Activated T-helper 17 cell treated with anti-CD3 and anti-CD28 coated beads, Interleukin-2, amount 50 U/mL, for 72 hours (primary cell): Measurements from ENCODE around the gene APLP1. TPM values are rescaled to one million over a fixed set of nuclear protein-coding genes. Genes with fewer than 3 reads are reported as not detected.
A peak's percentile ranks its signal among the peaks of the same experiment; 100 is the strongest.
"Not testable (repeated sequence)": the region's sequence is repeated elsewhere in the genome, so short reads cannot be mapped to it uniquely, and the experiment has no call there.

ENCODE experiments used
- ATAC-seq: fragments of 150-1000 bp; cut with Tn5 transposase; replicated peaks from 2 replicates; pipeline ENCODE4 v1.10.0; 2021; ENCODE audit warnings: mild to moderate bottlenecking, moderate library complexity
- H3K27ac Mint-ChIP-seq: one replicate; pipeline ENCODE4 v1.8.0; 2022; ENCODE audit warnings: mixed read lengths
- H3K27me3 Mint-ChIP-seq: one replicate; pipeline ENCODE4 v1.8.0; 2022; ENCODE audit warnings: mixed read lengths
- H3K36me3 Mint-ChIP-seq: one replicate; pipeline ENCODE4 v1.8.0; 2022; ENCODE audit warnings: low read depth, mild to moderate bottlenecking, mixed read lengths
- H3K4me1 Mint-ChIP-seq: one replicate; pipeline ENCODE4 v1.8.0; 2022; ENCODE audit warnings: mixed read lengths
- H3K4me3 Mint-ChIP-seq: one replicate; pipeline ENCODE4 v1.8.0; 2022; ENCODE audit warnings: mild to moderate bottlenecking, mixed read lengths
- H3K9me3 Mint-ChIP-seq: one replicate; pipeline ENCODE4 v1.8.0; 2022; ENCODE audit warnings: mixed read lengths
- total RNA-seq, 2 donors: library from RNA; stranded (reverse); gene quantifications; one replicate each; pipeline ENCODE4 v1.2.3, GENCODE V29; 2022

The APLP1 gene
- total RNA-seq, 2 donors from 2014 or later, result 2.3 to 2.6 TPM

DNA sequence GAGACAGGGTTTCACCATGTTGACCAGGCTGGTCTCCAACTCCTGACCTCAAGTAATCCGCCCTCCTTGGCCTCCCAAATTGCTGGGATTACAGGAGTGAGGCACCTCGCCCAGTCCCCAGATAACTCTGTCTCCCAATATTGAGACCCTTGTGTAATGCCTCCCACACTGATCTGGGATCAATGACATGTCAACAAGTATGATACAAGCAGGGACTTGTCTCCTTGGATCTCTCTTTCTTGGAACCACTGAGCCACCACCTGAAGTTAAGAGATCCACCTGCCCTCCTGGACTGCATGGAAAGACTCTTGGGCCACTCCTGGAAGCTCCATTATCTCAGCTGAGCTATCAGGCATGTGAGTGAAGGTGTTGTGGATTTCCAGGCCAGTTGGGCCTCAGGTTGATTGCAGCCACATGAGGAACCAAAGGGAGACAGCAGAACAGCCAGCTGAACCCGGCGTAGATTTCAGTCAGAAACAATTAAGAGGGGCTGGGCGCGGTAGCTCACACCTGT is 16.9 kb downstream of the APLP1 start:
- H3K27me3 Mint-ChIP-seq, result peaks cover under 1% of the 10 kb centered on the region
- no peak overlapping the region for H3K4me3 Mint-ChIP-seq
- H3K27ac Mint-ChIP-seq, result peak overlapping the region; percentile 41
- H3K4me1 Mint-ChIP-seq, result peaks cover 11% of the 10 kb centered on the region
- H3K9me3 Mint-ChIP-seq, result no peaks in the 10 kb centered on the region
- peaks cover 45% of the 10 kb centered on the region for H3K36me3 Mint-ChIP-seq
- no peak for ATAC-seq

DNA sequence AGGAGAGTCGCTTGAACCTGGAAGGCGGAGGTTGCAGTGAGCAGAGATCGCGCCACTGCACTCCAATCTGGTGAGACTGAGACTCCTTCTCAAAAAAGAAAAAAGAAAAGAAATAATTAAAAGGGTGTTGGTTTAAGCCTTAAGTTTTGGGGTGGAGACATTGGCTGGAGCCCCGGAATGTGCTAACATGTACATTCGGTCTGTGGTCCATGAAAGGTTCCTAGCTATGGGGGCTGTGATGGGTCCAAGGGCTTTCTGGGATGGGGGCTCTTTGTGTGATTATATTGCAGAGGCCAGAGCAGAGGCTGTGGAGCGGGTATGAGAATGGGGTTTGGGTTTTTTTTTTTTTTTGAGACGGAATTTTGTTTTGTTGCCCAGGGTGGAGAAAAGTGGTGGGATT is 17.5 kb downstream of the APLP1 start:
- H3K36me3 Mint-ChIP-seq, result peaks cover 51% of the 10 kb centered on the region
- H3K4me3 Mint-ChIP-seq, result no peak overlapping the region
- ATAC-seq, result no peak
- H3K9me3 Mint-ChIP-seq, result no peaks in the 10 kb centered on the region
- peaks cover 11% of the 10 kb centered on the region for H3K4me1 Mint-ChIP-seq
- H3K27me3 Mint-ChIP-seq, result no peaks in the 10 kb centered on the region
- H3K27ac Mint-ChIP-seq, result peak overlapping the region; percentile 41

DNA sequence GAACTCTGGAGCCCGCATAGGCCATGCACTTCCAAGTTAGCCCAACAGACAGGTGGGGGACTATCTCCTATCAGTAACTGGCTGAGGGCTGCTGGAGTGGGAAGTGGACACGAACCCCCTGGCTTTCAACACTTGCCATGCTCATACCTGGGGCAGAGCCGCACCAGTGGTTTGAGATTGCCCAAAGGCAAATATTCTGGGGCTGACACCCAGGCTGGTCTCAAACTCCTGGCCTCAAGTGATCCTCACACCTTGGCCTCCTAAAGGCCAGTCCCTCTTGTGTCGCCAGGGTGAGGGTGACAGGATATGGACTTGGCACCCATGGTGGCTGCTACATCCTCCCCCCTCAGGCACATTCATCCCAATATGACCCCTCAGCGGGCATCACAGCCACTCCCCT is 18.8 kb downstream of the APLP1 start:
- Mint-ChIP-seq H3K4me3 (no peak overlapping the region), H3K9me3 (no peaks in the 10 kb centered on the region), H3K36me3 (peaks cover 64% of the 10 kb centered on the region), H3K27me3 (no peaks in the 10 kb centered on the region), H3K4me1 (peaks cover 11% of the 10 kb centered on the region), H3K27ac (peak overlapping the region; percentile 54)
- no peak for ATAC-seq

DNA sequence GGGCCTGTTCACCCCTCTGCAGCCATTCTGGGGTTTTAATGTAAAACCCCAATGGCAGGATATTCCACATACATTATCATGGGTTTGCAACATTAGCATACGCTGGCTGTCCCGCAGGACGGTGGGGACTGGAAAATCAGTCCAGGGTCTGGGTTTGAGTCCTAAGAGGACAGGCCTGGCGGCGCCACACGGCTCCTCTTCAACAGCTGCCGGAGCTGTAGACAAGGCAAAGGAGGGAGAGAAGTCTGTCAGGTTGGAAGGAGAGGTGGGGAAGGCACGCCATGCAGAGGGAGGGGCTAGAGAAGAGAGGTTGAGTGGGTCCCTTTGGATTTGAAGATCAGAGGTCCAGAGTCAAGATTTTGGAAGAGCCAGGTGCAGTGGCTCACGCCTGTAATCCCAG is 20.0 kb downstream of the APLP1 start:
- Mint-ChIP-seq H3K4me1 (peaks cover 11% of the 10 kb centered on the region), H3K9me3 (no peaks in the 10 kb centered on the region), H3K27ac (no peak overlapping the region), H3K27me3 (no peaks in the 10 kb centered on the region), H3K4me3 (no peak overlapping the region), H3K36me3 (peaks cover 76% of the 10 kb centered on the region)
- ATAC-seq, result no peak

DNA sequence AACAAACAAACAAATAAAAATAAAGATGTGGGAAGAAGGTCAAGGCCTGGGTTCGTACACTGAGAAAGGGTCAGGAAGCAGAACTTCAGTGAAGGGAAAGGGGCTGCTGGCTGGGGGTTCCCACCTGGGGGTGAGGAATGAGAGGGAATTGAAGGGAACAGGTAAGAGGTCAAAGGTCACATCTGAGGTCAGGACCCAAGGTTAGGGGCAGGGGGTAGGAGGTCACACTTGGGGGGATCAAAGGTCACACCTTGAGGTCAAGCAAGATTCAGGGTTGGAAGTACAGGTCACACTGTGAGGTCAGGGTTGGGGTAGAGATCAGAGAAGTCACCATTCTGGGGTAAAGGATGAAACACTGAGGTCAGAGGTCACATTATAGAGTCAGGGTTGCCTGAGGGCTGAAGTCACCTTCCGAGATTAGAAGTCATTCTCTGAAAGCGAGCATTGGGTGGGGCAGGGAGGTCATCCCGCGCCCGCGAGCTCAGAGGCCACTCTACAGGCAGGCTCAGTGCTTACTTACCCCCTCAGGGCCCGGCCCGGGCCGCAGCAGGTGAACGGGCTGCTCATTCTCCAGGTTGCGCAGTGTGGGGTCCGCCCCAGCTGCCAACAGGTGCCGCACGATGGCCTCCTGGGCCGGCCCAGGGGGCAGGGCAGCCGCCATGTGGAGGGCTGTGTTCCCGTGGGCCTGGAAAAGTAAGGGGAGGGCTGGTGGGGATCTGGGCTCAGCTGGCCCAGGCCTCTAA is 21.2 kb downstream of the APLP1 start:
- H3K9me3 Mint-ChIP-seq, result no peaks in the 10 kb centered on the region
- peaks cover 87% of the 10 kb centered on the region for H3K36me3 Mint-ChIP-seq
- ATAC-seq, result no peak
- no peak overlapping the region for H3K27ac Mint-ChIP-seq
- H3K4me3 Mint-ChIP-seq, result no peak overlapping the region
- peaks cover 11% of the 10 kb centered on the region for H3K4me1 Mint-ChIP-seq
- H3K27me3 Mint-ChIP-seq, result no peaks in the 10 kb centered on the region

DNA sequence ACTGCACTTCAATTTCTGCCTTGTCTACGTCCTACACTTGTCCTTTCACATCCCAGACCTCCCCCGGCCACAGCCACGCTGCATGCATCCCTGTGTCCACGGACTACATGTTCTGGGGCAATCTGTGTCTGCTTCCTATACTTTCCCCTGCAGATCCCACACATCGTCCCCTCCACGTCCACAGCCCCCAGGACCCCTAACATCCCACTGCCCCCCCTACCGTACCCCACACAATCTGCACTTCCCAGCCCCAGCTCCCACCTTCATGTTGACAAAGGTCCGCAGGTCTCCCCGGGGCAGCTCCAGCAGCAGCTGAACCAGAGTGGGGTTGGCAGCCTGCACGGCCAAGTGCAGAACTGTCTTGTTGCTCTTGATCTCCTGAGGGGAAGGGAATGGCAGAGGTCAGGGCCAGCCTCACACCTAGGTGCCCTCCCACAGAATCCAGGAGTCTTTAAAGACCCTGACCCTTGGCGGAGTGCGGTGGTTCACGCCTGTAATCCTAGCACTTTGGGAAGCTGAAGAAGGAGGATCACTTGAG is 21.8 kb downstream of the APLP1 start:
- Mint-ChIP-seq H3K27ac (no peak overlapping the region), H3K9me3 (no peaks in the 10 kb centered on the region), H3K27me3 (no peaks in the 10 kb centered on the region), H3K4me3 (no peak overlapping the region), H3K36me3 (peaks cover 93% of the 10 kb centered on the region), H3K4me1 (peaks cover 11% of the 10 kb centered on the region)
- ATAC-seq, result no peak

DNA sequence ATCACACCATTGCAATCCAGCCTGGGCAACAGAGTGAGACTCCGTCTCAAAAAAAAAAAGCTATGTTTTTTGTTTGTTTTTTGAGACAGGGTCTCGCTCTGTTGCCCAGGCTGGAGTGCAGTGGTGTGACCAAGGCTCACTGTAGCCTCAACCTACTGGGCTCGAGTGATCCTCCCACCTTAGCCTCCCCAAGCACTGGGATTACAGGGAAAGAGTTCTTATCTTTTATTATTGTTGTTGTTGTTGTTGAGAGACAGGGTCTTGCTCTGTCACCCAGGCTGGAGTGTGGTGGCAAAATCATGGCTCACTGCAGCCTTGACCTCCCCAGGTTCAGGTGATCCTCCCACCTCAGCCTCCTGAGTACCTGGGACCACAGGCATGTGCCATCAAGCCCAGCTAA is 23.4 kb downstream of the APLP1 start:
- peaks cover 100% of the 10 kb centered on the region for H3K36me3 Mint-ChIP-seq
- peaks cover 11% of the 10 kb centered on the region for H3K4me1 Mint-ChIP-seq
- not testable (repeated sequence) for H3K27me3 Mint-ChIP-seq, ATAC-seq, H3K9me3 Mint-ChIP-seq, H3K4me3 Mint-ChIP-seq, H3K27ac Mint-ChIP-seq

DNA sequence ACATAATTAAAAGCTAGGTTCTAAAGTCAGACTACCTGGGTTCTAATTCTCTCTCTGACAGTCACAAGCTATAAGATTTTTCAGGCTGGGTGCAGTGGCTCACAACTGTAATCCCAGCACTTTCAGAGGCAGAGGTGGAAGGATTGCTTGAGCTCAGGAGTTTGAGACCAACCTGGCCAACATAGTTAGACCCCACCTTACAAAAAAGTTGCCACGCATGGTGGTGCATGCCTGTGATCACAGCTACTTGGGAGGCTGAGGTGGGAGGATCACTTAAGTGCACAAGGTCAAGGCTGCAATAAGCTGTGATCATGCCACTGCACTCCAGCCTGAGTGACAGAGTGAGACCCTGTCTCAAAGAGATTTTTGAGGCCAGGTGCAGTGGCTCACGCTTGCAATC is 26.0 kb downstream of the APLP1 start:
- Mint-ChIP-seq H3K36me3 (peaks cover 100% of the 10 kb centered on the region), H3K9me3 (no peaks in the 10 kb centered on the region), H3K4me1 (peaks cover 2% of the 10 kb centered on the region), H3K27me3 (no peaks in the 10 kb centered on the region), H3K4me3 (no peak overlapping the region), H3K27ac (no peak overlapping the region)
- no peak for ATAC-seq

DNA sequence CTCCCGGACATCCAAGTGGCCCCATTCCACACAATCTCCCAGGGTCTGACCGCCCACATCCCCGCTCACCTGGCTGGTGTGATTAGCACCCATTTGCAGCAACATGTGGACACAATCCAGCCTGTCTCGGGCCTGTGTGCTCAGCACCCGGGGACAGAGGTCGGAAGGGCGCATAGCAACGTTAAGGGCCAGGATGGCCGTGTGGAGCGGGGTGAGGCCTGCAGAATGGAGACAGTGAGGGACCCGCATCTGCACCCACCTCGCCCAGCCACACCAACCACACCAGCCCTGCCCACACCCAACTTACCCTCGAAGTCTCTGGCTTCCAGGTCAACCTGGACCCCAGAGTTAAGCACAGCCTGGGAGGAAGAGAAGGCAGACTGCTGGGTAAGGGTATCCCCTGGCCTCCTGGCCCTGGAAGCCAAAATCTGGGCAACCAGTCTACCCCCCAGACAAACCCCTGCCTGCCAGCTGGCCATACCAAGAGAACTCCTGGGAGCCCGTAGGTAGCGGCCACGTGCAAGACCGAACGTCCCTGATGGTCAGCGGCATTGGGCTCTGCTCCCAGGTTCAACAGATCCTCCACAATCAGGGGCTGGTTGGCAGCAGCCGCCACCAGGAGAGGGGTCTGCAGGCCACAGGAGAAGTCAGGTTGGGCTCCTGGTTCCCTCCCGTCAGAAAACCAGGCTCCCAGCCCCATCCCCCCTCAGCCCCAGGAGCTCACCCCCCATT is 27.7 kb downstream of the APLP1 start:
- ATAC-seq, result no peak
- Mint-ChIP-seq H3K4me3 (peak overlapping the region; percentile 81), H3K9me3 (no peaks in the 10 kb centered on the region), H3K27me3 (no peaks in the 10 kb centered on the region), H3K4me1 (no peaks in the 10 kb centered on the region), H3K27ac (peak overlapping the region; percentile 70), H3K36me3 (peaks cover 87% of the 10 kb centered on the region)

DNA sequence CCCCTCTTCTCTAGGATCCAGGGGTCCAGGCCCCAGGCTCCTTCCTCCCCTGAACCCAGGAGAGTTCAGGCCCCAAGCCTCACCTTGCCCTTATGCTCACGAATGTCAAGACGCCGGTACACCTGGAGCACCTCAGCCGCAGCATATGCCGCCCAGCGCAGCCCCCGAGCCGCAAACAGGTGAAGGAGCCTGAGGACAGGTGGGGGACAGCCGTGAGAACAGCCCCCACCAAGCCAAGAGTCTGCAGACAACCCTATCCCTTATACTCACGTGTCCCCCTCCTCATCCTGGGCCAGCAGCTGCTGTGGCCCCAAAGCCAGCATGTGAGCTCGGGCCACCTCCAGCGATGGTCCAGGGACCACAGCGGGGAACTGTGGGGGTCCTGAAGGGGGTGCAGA is 28.3 kb downstream of the APLP1 start:
- Mint-ChIP-seq H3K27ac (no peak overlapping the region), H3K9me3 (no peaks in the 10 kb centered on the region), H3K36me3 (peaks cover 81% of the 10 kb centered on the region), H3K27me3 (no peaks in the 10 kb centered on the region), H3K4me1 (peaks cover under 1% of the 10 kb centered on the region), H3K4me3 (peak overlapping the region; percentile 81)
- no peak for ATAC-seq

DNA sequence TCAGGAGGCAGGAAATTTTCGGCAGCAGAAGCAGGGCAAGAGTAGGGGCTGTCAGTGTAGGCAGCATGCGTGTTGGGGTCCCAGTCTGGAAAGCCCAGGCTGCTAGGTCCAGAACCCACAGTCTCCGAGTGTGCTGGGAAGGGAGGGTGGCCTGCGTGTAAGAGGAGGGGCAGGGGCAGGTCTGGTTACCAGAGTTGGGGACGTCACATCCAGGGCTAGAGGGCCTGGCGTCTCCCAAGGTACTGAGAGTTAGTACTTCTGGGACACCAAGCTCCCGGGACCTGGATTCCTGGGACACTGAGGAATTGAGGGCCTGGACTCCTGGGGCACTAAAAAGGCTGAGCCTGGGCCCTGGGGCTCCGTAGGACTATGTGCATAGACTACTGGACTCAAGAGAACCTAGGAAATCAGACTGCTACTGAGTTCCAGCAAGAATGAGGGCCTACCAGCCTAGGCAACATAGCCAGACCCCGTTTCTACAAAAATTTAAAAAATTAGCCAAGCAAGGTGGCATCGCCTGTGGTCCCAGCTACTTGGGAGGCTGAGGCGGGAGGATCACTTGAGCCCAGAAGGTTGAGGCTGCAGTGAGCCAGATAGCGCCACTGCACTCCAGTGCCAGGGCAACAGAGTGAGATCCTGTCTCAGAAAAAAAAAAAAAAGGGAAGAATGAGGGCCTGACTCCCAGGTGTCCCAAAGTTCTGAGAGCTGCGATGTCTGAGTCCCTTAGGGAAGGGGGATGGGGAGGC is 29.5 kb downstream of the APLP1 start:
- H3K4me1 Mint-ChIP-seq, result peaks cover 7% of the 10 kb centered on the region
- peak overlapping the region; percentile 91 for H3K27ac Mint-ChIP-seq
- H3K9me3 Mint-ChIP-seq, result no peaks in the 10 kb centered on the region
- H3K4me3 Mint-ChIP-seq, result peak overlapping the region; percentile 81
- peaks cover 70% of the 10 kb centered on the region for H3K36me3 Mint-ChIP-seq
- no peaks in the 10 kb centered on the region for H3K27me3 Mint-ChIP-seq
- no peak for ATAC-seq

DNA sequence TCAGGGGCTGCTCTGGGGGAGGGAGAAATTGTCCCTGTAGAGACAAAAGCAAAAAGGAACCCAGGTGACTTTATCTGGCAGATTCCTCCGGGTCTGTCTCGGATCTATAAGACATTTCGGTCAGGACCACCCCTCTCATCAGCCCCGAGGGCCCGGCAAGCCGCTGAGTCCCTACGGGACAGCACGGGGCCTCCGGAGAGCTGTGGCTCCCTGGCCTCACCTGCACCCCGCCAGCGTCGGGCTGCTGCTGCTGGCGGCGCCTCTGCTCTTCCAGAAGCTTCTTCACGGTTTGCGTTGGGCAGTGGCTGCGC is 30.1 kb downstream of the APLP1 start:
- ATAC-seq, result no peak
- Mint-ChIP-seq H3K4me3 (peak overlapping the region; percentile 81), H3K27me3 (no peaks in the 10 kb centered on the region), H3K9me3 (no peaks in the 10 kb centered on the region), H3K36me3 (peaks cover 70% of the 10 kb centered on the region), H3K4me1 (peaks cover 11% of the 10 kb centered on the region), H3K27ac (peak overlapping the region; percentile 91)

DNA sequence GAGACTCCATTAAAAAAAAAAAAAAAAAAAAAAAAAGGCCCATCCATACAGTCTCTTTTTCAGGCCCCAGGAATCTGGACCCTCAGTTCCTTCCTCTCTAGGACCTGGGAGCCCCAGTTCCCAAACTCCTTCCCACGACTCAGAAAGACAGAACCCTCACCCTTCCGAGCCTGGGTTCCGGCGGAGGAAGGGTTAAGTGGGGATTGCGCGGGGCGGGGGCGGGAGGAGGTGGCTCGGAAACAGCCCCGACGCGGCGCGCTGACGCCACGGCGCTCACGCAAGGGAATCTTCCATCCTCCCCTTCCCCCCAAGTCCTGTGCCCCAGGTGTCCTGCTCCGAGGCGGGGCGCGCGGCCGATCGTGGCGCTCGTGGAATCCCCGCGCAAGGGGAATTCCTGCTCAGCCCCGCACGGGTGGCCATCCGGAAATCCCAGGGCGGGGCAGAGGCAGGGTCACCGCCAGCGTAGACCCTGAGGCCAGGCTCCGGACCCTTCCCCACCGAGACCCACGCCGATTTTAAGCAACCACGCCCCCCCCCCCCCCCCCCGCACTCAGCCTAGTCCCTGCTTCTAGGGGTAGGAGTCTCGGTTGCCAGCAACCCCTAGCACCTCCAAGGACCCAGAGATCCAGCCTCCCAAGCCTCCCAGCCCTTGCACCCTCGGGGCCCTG is 31.3 kb downstream of the APLP1 start:
- H3K27ac Mint-ChIP-seq, result peak overlapping the region; percentile 91
- peak; percentile 69 for ATAC-seq
- no peaks in the 10 kb centered on the region for H3K27me3 Mint-ChIP-seq
- peaks cover 61% of the 10 kb centered on the region for H3K36me3 Mint-ChIP-seq
- peaks cover 20% of the 10 kb centered on the region for H3K4me1 Mint-ChIP-seq
- no peaks in the 10 kb centered on the region for H3K9me3 Mint-ChIP-seq
- H3K4me3 Mint-ChIP-seq, result peak overlapping the region; percentile 81

DNA sequence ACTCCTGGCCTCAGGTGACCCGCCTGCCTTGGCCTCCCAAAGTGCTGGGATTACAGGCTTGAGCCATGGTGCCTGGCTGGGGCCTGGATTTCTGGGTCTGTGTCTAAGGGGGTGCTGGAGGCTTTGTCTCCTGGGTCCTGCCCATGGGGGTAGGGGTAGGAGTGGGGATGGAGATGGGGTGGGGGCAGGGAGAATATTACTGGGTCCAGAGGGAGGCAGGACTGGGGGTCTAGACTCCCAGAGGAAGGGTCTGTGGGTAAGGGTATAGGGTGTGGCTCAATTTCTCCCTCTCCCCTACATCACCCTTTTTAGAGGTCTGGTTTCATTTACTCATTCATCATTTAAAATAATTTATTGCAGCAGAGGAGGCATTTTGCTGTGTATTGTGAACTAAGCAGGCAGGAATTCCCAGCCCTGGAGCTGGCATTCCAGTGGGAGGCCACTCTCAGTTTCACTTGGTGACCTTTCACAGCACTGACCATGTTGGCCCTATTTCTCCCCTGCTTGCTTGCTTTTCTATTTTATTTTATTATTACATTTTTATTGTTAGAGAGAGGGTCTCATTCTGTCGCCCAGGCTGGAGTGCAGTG is 32.8 kb downstream of the APLP1 start:
- no peak for ATAC-seq
- peaks cover 46% of the 10 kb centered on the region for H3K36me3 Mint-ChIP-seq
- H3K27me3 Mint-ChIP-seq, result no peaks in the 10 kb centered on the region
- H3K9me3 Mint-ChIP-seq, result no peaks in the 10 kb centered on the region
- H3K27ac Mint-ChIP-seq, result peak overlapping the region; percentile 91
- peaks cover 26% of the 10 kb centered on the region for H3K4me1 Mint-ChIP-seq
- peak overlapping the region; percentile 81 for H3K4me3 Mint-ChIP-seq
